HS-27A (cell line): ENCODE results near the gene SLC25A30.

Source experiments
- DNase-seq: peaks from one replicate; pipeline ENCODE4 v3.0.0-alpha.2; 2012; ENCODE audit warnings: low read depth, missing footprints

SLC25A30 gene, protein sequence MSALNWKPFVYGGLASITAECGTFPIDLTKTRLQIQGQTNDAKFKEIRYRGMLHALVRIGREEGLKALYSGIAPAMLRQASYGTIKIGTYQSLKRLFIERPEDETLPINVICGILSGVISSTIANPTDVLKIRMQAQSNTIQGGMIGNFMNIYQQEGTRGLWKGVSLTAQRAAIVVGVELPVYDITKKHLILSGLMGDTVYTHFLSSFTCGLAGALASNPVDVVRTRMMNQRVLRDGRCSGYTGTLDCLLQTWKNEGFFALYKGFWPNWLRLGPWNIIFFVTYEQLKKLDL

GRCh38 chr13:45417790-45418534, at the start of gene SLC25A30:
SLC25A30 (minus strand) TSS chr13:45418373; CDS start chr13:45411425, 6,948 bp downstream.
- no peak for DNase-seq

GRCh38 chr13:45466359-45466758, 48.2 kb upstream of the SLC25A30 start:
- DNase-seq: no peak

DNA sequence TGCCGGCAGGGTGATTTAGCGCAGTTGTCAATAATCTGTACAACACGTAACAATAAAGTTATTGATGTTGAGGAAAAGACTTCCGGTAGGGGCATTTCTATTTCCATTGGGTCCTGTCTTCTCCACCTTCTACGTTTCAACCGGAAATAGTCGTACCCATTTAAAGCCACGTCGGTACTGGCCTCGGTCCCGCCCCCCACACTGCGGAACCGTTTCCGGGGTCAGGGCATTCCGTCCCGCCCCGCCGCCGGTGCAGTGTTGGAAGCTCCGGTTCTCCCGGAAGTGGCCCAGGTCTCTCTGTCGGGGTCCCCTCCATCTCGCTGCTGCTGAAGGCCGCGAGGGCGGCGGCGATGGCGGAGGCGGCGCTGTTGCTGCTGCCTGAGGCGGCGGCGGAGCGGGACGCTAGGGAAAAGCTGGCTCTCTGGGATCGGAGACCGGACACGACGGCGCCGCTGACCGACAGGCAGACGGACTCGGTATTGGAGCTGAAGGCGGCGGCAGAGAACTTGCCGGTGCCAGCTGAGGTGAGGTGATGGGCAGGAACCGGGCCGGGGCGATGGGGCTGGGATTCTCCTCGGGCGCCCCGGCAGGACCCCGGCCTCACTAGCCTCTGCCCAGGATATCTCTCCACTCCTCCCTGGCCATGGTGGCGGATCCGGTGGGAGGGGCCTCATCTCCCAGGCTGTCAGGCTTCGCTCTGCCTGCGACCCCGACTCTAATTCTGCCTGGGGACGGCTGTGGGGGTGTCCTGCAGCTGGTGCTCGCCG, 46.7 kb upstream of the SLC25A30 start, which contains the start of gene COG3:
TSS of gene COG3 (plus strand) at position 253 of the 767 bp plus-strand sequence. CDS start at position 351, 98 bp downstream.
- DNase-seq: peak; percentile 71

DNA sequence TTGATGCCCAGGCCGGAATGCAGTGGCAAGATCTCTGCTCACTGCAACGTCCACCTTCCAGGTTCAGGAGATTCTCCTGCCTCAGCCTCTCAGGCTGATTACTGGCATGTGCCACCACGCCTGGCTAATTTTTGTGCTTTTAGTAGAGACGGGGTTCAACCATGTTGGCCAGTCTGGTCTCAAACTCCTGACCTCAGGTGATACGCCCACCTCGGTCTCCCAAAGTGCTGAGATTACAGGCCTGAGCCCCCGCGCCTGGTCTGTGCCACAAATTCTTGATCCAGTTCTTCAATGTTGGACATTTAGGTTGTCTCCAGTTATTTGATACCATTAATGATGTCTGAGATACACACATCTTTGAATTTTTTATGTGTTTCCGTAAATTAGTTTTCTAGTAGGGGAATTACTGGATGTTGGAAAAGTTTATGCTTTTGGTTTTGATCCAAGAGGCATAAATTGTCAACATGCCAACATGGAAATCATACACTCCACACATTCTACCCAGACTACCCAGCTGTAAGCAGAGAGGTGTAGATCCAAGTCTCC, 46.0 kb upstream of the SLC25A30 start:
- no peak for DNase-seq

- no peak for DNase-seq
These were observed 38.2 kb upstream of the SLC25A30 start for GRCh38 chr13:45456196-45456972.

DNA sequence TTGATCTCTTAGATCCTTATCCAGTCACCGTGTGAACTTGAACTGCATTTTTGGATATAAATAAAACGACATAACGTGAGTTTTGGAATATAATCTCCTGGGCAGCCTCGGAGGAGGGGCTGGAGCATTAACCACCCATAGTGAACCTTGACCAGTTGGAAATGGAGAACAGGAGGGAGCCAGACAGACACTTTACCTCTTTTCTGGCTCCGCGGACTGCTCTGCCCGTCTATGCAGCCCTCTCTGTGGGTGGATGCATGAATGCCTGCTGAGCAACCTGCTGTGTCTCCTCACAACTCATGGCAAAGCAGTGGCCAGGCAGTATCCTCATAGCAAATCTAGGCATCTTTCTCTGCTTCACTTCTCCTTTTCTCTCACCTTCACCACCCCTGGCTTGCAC, 36.0 kb upstream of the SLC25A30 start:
- no peak for DNase-seq

- DNase-seq: no peak
These were observed 33.1 kb upstream of the SLC25A30 start for GRCh38 chr13:45451282-45451681.

- DNase-seq: no peak
These were observed 30.9 kb upstream of the SLC25A30 start for GRCh38 chr13:45448965-45449559.

DNA sequence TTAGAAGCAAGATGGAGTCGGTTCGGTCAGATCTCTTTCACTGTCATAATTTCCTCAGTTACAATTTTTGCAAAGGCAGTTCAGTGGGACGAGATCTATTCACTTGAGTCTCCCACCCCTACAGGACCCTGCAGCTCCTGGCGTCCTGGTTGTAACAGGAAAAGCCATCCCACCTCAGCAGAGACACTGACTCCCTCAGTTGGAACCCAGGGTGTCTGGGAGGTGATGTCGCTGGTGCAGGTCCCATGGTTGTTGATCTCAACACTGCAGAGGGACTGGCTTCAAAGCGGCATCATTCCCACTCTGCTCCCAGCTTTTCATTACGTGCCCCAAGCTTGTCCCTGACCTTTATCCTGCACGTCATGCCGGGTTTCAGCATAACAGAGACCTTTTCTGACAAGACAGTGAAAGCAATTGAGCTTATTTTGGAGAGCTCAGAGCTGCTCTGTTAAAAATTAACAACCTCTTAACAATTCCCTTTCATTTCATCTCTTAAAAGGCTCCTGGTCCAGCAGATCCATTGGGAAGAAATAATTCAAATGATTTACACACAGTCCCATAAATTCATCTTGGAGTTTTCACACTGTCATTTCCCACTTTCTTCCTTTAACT, 29.0 kb upstream of the SLC25A30 start:
- no peak for DNase-seq

- DNase-seq: peak; percentile 35
These were observed 28.0 kb upstream of the SLC25A30 start for GRCh38 chr13:45446181-45446580.

DNA sequence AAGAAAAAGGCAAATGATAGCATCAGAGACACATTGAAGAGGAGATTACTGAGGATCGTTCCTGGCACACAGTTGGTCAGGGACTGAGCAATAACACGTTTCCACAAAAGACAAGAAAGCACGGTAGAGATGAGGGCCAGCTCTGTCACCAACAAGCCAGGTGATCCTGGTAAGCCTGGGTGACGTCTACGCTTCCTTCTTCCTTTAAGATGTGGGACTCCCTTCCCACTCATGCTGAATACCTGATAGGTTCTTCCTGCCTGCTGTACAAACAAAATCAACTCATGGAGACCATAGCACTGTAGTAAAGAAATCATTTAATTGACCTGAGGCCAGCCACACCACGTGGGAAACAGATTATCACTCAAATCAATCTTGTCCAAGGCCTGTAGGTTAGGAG, 26.9 kb upstream of the SLC25A30 start:
- no peak for DNase-seq

- no peak for DNase-seq
These were observed 23.5 kb upstream of the SLC25A30 start for GRCh38 chr13:45441633-45442032.

DNA sequence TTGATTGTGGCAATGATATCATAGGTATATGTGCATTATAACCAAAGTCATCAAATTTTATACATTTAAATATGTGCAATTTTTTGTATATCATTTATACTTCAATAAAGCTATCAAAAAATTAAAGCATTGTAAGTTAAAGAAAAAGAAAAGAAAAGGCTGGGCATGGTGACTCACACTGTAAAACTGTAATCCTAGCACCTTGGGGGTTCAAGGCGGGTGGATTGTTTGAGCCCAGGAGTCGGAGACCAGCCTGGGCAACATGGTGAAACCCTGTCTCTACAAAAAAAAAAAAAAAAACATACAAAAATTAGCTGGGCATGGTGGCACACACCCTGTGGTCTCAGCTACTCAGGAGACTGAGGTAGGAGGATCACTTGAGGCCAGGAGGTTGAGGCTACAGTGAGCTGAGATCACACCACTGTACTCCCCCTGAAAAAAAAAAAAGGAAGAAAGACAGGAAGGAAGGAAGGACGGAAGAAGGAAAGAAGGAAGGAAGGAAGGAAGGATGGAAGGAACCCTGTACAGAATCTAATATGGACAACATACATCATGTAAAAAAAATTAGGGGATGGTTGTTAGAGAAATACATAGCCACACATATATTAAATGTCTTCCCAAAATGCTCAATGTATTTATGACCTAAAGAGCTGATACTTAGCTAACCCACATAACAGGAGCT, 21.7 kb upstream of the SLC25A30 start:
- DNase-seq: no peak

GRCh38 chr13:45439008-45439407, 20.8 kb upstream of the SLC25A30 start:
- DNase-seq: no peak

DNA sequence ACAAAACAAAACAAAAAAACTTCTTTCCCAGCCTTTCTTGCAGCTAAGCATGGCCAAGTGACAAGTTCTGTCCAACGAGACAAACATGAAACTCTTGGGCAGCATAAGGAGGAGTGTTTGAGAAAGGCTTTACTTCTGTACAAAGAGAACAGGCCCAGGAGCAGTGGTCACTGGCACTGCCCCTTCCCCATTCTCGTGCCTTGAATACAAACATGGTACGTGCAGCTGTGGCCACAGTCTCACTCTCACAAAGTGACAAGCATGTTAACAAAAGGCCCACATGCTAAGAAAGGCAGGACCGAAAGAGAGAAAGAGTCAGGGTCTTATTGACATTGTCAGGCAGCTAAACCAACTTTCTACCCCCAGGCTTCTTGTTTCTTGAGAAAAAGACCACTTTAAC, 19.8 kb upstream of the SLC25A30 start:
- DNase-seq: no peak

DNA sequence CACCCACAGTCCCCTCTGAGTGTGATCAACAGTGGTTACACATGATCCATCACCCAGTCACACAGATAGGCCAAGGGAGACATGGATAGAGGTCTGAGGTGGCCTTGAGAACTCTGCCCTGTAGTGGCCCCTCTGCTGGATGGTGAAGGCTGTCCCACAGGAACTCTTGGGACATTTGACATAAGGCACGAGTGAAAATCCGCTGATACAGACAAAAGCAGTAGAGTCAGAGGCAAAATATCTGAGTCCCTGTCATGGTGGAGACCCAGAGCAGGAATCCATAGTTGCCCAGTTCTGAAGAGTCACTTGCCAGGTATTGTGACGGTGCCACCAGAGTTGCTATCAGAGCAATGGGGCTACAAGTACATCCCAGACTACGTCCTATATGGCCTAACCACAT, 18.8 kb upstream of the SLC25A30 start:
- no peak for DNase-seq

DNA sequence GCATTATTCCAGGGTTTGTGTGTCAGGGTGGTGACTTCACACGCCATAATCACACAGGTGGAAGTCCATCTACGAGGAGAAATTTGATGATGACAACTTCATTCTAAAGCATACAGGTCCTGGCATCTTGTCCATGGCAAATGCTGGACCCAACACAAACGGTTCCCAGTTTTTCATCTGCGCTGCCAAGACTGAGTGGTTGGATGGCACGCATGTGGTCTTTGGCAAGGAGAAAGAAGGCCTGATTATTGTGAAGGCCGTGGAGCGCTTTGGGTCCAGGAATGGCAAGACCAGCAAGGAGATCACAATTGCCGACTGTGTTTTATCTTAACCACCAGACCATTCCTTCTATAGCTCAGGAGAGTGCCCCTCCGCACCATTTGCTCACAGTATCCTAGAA, 18.2 kb upstream of the SLC25A30 start:
- DNase-seq: no peak

DNA sequence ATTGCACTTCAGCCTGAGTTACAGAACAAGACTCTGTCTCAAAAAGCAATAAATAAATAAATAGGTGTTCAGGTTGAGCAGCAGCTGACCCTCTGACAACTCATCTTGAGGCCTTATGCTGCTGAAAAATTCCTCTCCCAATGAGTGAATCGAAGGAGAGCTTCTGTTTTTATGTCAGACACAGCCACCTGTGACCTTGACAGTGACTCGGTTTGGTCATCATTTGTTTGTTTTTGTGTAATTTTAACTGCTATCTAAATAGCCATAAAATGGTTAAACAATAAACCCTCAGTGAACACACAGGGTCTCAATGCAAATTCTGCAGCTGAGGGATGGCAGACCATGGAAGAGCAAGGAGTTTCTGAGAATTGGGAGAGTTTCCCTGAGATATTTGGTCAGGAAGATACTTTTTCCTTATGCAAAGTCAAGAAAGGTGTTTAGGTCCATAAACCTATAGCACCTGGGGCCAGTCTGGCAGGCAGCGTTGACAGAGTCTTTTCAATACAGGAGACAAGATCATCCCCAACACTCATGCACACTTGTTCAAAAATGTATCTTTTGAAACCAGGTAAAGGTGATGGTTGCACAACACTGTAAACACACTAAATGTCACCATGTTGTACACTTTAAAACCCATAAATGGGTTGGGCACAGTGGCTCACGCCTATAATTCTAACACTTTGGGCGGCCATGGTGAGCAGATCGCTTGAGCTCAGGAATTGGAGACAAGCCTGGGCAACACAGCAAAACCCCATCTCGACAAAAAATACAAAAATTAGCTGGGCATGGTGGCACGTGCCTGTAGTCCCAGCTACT, 16.6 kb upstream of the SLC25A30 start:
- no peak for DNase-seq

GRCh38 chr13:45433381-45433790, 15.2 kb upstream of the SLC25A30 start:
- no peak for DNase-seq
